ENCODE results near the gene SHBG.
A peak's percentile ranks its signal among the peaks of the same experiment; 100 is the strongest.
"Not testable (repeated sequence)": the region's sequence is repeated elsewhere in the genome, so short reads cannot be mapped to it uniquely, and the experiment has no call there.

Gene SHBG

GRCh38 chr17:7612294-7612640, 17.7 kb upstream of the SHBG start:
- DNase-seq: no peak

DNA sequence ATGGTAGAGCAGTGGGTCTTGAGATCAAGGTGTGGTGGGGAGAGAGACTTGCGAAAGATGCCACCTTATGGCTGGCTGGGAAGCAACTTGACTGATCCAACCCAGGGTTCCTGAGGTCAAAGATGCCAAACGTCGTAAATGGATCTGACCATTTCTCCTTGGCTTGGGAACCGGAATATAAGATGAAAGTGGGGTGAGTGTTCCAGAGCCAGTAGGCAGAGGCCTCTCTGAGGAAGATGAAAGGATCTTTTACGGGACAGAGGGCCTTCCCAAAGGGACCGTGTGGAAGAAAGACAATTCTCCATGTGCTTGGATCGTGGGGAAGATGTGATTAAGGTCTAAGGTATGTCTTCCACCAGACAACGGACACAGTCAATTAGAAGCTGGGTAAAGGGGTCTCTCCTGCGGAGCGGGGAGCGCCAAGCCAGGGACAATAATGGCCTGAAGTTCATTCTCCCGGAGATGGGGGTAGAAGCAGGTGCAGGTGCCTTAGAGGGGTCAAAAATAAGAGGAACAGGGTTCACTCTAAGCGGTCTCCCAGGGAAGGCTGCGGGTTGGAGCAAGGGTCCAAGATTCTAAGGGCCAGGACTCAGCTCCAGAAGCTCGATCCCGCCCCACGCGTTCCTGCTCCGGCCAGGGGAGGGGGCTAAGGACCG, 16.0 kb upstream of the SHBG start:
- no peak for DNase-seq

DNA sequence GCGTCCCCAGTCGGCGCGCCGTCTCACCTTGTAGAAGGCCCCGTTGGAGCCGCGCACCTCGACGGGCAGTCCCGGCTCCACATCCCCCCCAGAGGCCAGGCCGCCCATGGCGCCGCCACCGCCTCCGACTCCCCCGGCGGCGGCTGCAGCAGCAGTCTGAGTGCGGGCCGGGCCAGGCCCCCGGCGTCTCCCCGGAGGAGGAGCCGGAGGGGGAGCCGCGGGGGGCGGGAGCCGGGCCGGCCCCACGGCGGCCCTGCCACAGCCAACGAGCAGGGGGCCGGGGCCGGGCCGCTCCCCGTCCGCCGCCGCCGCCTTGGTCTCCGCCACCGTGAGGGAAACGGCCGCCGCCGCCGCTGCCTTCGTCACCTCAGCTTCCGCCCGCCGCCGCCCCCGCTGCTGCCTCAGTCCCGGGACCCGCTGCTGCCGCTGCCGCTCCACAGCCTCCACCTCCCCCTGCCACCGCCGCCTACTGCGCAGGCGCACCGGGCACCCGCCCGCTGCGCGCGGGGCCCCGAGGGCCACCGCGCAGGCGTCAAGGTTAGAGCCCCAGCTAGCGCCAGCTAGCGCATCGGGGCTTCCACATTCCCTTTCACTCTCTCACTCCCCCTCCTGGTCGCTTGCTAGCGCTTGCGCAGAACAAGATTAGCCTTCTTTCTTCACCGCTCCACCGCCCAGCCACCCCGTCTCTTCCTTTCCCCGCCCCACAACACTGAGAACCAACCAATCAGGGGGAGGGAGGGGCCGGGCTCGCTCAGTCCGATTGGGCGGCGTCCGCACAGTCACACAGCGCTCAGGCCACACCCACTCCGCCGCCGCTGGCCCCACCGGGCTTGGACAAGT, 15.3 kb upstream of the SHBG start, which contains the start of gene FXR2:
FXR2 (minus strand) TSS at position 473 of the 840 bp plus-strand sequence; CDS start at position 108, 365 bp downstream.
- peak; percentile 100 for DNase-seq

- no peak for DNase-seq
Observed at GRCh38 chr17:7615265-7615747, 14.6 kb upstream of the SHBG start.

- DNase-seq: no peak
Observed at GRCh38 chr17:7618608-7619007, 11.3 kb upstream of the SHBG start.

GRCh38 chr17:7620835-7621234, 9.1 kb upstream of the SHBG start:
- no peak for DNase-seq

DNA sequence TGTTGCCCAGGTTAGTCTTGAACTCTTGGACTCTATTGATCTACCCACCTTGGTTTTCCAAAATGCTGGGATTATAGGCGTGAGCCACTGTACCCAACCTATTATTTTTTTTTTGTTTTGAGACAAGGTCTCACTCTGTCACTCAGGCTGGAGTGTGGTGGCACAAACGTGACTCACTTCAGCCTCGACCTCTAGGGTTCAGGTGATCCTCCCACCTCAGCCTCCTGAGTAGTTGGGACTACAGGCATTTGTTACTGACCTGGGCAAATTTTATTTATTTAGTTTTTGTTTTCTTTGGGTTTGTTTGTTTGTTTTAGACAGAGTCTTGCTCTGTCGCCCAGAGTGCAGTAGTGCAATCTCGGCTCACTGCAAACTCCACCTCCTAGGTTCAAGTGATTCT, 6.3 kb upstream of the SHBG start:
- no peak for DNase-seq

GRCh38 chr17:7625749-7626148, 4.2 kb upstream of the SHBG start:
- not testable (repeated sequence) for DNase-seq

GRCh38 chr17:7626307-7626706, 3.6 kb upstream of the SHBG start:
- no peak for DNase-seq

GRCh38 chr17:7626956-7627249, 3.0 kb upstream of the SHBG start:
- DNase-seq: no peak

- DNase-seq: peak; percentile 88 to 90
Observed at GRCh38 chr17:7627250-7628121, 2.4 kb upstream of the SHBG start, which contains the start of gene SAT2. TSS of gene SAT2 (minus strand) at chr17:7627821. CDS start at chr17:7627635, 186 bp downstream.

- DNase-seq: no peak
Observed at GRCh38 chr17:7631398-7632380, 1.8 kb downstream of the SHBG start.

GRCh38 chr17:7632492-7632894, 2.6 kb downstream of the SHBG start:
- DNase-seq: peak; percentile 21 to 37

DNA sequence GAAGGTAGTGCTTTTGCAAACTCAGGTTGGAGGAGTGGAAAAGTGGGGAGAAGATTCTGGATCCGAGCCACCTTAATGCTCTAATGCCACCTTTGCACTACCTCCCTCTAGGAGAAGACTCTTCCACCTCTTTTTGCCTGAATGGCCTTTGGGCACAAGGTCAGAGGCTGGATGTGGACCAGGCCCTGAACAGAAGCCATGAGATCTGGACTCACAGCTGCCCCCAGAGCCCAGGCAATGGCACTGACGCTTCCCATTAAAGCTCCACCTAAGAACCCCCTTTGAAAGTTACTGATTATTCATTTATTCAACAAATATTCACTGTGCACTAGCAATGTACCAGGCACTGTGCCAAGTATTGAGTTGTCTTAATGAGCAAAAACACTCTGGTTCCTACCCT, 3.2 kb downstream of the SHBG start:
- DNase-seq: no peak

DNA sequence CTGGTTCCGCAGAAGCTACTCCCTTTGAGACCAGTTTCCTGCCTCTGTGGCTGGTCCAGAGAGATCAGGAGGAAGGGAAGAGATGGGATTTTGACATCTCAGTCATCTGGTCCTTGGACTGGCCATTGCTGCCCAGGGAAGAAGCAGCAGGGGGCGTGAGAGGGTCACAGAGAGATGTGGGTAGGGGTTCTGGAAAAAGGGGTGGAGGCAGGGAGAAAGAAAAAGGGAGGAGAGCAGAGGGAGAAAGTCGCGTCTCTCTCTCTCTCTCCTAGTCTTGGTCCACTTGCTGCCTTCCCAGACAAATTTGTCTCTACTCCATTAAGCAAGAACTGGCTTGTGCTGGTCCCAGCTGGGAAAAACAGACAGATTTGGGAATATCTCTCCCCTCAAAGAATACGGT, 4.4 kb downstream of the SHBG start:
- peak; percentile 31 to 45 for DNase-seq

DNA sequence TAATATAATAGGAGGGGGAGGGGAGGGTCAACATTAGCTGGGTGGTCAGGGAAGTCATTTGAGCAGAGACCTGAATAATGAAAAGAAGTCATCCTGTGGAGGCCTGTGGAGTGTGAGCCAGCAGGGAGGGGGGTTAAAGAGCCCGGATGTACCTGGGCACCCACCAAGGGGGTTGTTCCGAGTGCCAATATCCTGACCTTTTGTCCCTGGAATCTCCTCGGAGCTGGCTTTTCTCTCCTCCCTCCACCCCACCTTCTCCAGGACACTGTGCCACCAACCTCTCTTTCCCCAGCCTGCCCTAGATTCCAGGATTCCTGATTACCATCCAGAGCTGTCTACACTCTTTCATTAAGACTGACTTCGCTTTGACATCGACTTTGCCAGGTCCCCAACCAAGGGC, 6.2 kb downstream of the SHBG start:
- no peak for DNase-seq

DNA sequence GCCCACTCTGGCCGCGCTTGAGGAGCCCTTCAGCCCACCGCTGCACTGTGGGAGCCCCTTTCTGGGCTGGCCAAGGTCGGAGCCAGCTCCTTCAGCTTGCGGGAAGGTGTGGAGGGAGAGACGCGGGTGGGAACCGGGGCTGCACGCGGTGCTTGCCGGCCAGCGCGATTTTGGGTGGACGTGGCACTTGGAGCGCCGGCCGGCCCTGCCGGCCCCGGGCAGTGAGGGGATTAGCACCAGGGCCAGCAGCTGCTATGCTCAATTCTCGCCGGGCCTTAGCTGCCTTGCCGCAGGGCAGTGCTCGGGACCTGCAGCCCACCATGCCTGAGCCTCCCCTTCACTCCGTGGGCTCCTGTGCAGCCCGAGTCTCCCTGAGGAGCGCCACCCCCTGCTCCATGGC, 10.8 kb downstream of the SHBG start:
- no peak for DNase-seq

GRCh38 chr17:7641635-7642034, 11.7 kb downstream of the SHBG start:
- not testable (repeated sequence) for DNase-seq

DNA sequence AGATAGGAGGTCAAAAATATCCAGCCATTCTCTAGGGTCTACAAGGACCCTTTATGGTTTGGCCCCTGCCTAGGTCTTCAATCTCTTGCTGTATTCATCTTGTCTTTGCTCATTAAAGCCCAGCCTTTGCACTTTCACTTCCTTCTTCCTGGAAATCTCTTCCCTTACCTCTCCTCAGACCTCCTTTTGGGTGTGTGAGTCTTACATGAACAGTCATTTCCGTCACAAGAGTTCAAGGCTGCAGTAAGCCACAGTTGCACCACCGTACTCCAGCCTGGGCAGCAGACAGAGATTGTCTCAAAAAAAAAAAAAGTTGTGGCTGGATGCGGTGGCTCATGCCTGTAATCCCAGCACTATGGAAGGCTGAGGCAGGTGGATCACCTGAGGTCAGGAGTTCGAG, 14.8 kb downstream of the SHBG start:
- DNase-seq: no peak

GRCh38 chr17:7646457-7646856, 16.5 kb downstream of the SHBG start:
- DNase-seq: no peak

GRCh38 chr17:7647018-7647417, 17.1 kb downstream of the SHBG start:
- no peak for DNase-seq

DNA sequence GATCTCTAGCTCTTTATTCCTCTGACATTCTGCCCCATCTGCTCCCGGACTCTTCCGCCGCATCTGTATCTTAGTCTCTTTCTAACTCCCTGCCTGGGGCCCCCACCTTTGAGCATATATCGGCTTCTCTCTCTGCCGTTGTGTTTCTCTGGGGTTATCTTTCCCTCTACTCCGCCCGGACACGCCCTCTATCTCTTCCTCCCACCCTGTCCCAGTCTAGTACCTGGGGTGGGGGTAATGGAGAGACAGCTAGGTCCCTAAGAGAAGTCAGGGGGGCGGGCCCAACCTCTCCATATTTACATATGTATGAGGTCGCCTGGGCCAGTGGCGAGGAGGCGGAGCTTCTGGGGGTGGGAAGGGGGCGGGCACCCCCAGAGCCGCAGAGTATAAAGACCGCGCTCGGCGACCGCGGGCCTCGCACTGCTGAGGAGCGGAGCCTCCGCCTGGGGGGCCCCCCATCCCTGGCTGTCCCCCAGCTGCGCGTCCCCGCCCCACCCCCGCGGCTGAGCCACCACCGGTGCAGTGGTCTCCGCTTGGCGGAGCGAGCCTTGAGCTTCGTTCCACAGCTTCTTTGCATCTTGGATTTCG, 20.7 kb downstream of the SHBG start, which contains the start of gene ATP1B2:
ATP1B2 (plus strand) TSS at position 418 of the 588 bp plus-strand sequence. CDS start 593 bp downstream, outside the sequence.
- peak; percentile 74 to 77 for DNase-seq

Measured in activated CD4-positive, alpha-beta T cell treated with anti-CD3 and anti-CD28 coated beads, Interleukin-2, amount 50 U/mL, for 48 hours (primary cell).